ENCODE results near the gene SLC1A6. TPM values are rescaled to one million over a fixed set of nuclear protein-coding genes. Genes with fewer than 3 reads are reported as not detected.

Gene SLC1A6
- total RNA-seq, 6 donors from 2014 or later, result not detected

DNA sequence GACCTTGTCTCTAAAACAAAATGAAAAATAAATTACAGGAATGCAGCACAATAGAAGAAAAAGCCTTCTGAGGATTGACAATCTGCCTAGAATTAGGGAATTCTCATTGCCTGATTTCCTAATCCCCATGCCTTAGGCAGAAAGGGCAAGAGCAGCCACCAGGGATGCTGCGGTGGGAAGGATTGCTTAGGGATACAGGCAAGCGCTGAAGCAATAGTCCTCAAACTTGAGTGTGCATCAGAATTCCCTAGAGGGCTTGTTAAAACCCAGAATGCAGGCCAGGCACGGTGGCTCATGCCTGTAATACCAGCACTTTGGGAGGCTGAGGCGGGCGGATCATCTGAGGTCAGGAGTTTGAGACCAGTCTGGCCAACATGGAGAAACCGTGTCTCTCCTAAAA, 39.4 kb downstream of the SLC1A6 start:
- no peaks in the 10 kb centered on the region for H3K4me1 ChIP-seq
- H3K4me3 ChIP-seq, result no peak overlapping the region
- no peaks in the 10 kb centered on the region for H3K36me3 ChIP-seq
- TF ChIP-seq POLR2A (IDR thresholded peaks at IDR 0.05) (no peak), EP300 (IDR thresholded peaks at IDR 0.05) (no peak), POLR2AphosphoS5 (IDR thresholded peaks at IDR 0.05) (no peak)
- TF ChIP-seq, protein P1, sequence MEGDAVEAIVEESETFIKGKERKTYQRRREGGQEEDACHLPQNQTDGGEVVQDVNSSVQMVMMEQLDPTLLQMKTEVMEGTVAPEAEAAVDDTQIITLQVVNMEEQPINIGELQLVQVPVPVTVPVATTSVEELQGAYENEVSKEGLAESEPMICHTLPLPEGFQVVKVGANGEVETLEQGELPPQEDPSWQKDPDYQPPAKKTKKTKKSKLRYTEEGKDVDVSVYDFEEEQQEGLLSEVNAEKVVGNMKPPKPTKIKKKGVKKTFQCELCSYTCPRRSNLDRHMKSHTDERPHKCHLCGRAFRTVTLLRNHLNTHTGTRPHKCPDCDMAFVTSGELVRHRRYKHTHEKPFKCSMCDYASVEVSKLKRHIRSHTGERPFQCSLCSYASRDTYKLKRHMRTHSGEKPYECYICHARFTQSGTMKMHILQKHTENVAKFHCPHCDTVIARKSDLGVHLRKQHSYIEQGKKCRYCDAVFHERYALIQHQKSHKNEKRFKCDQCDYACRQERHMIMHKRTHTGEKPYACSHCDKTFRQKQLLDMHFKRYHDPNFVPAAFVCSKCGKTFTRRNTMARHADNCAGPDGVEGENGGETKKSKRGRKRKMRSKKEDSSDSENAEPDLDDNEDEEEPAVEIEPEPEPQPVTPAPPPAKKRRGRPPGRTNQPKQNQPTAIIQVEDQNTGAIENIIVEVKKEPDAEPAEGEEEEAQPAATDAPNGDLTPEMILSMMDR (IDR thresholded peaks at IDR 0.05), result no peak
- no peaks in the 10 kb centered on the region for H3K27me3 ChIP-seq
- no peaks in the 10 kb centered on the region for H3K9me3 ChIP-seq
- ATAC-seq (ENCODE audit: low FRiP score in 2 of 2) (no peak), DNase-seq (no peak)
- 84 to 86% methylated on average over 6 of the region's 6 CpGs for WGBS, 2 donors
- no peak overlapping the region for H3K27ac ChIP-seq

DNA sequence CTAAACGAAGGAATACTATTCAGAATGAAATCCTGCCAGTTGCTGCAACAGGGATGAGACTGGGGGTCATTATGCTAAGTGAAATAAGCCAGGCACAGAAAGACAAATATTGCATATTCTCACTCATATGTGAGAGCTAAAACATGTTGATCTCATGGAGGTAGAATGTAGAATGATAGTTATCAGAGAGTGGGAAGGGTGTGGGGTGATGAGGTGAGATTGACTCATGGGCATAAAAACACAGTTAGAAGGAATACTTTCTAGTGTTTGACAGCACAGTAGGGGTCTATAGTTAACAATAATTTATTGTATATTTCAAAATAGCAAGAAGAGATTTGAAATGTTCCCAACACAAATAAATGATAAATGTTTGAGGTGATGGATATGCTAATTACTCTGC, 46.2 kb downstream of the SLC1A6 start:
- Histone ChIP-seq H3K27ac (no peak overlapping the region), H3K27me3 (no peaks in the 10 kb centered on the region), H3K9me3 (no peaks in the 10 kb centered on the region), H3K4me1 (no peaks in the 10 kb centered on the region), H3K4me3 (no peak overlapping the region), H3K36me3 (no peaks in the 10 kb centered on the region)
- 67 to 70% methylated on average over 1 of the region's 1 CpG for WGBS, 2 donors
- ATAC-seq (ENCODE audit: low FRiP score in 2 of 2) (no peak), DNase-seq (no peak)
- TF ChIP-seq POLR2AphosphoS5 (IDR thresholded peaks at IDR 0.05) (no peak), POLR2A (IDR thresholded peaks at IDR 0.05) (no peak), EP300 (IDR thresholded peaks at IDR 0.05) (no peak)
- TF ChIP-seq, protein P1 (IDR thresholded peaks at IDR 0.05), result no peak

DNA sequence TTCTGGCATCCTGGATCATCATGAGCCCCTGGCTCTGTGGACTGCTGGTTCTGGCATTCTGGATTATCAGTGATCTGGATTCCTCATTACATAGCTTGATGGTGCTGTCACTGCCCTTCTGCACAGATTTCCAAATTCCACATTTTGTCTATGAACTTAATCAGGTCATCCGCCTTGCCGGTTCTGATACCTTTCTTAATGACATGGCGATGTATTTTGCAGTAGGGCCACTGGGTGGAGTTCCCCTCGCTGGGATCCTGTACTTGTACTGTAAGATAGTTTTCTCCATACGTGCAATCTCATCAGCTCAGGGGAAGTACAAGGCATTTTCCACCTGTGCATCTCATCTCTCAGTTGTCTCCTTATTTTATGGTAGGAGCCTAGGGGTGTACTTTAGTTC, 62.8 kb downstream of the SLC1A6 start:
- TF ChIP-seq POLR2AphosphoS5 (IDR thresholded peaks at IDR 0.05) (no peak), POLR2A (IDR thresholded peaks at IDR 0.05) (no peak), EP300 (IDR thresholded peaks at IDR 0.05) (no peak)
- TF ChIP-seq, protein P1 (IDR thresholded peaks at IDR 0.05), result no peak
- no peaks in the 10 kb centered on the region for H3K4me1 ChIP-seq
- WGBS, 2 donors, result 36 to 71% methylated on average over 5 of the region's 5 CpGs
- H3K36me3 ChIP-seq, result no peaks in the 10 kb centered on the region
- no peaks in the 10 kb centered on the region for H3K27me3 ChIP-seq
- ATAC-seq (ENCODE audit: low FRiP score in 2 of 2), result no peak
- H3K9me3 ChIP-seq, result peaks cover 0 to 5% (median 0%) of the 10 kb centered on the region in 4 donors
- no peak overlapping the region for H3K4me3 ChIP-seq
- no peak overlapping the region for H3K27ac ChIP-seq
- no peak for DNase-seq

DNA sequence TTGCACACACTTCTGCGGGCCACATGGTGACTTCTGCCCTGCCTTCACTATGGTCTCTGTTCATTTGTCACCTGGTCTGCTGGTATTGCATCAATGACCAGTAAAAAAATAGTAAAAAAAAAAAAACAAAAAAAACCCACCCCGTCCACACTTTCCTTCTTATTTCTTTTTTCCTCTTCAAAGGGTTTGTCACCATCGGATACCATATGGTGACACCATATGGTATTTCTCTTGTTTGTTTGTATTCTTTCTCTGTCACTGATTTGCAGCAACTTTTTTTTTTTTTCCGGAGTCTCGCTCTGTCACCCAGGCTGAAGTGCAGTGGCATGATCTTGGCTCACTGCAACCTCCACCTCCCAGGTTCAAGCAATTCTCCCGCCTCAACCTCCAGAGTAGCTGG, 64.5 kb downstream of the SLC1A6 start:
- H3K27ac ChIP-seq, result no peak overlapping the region
- peaks cover 0 to 5% (median 0%) of the 10 kb centered on the region in 4 donors for H3K9me3 ChIP-seq
- no peaks in the 10 kb centered on the region for H3K27me3 ChIP-seq
- DNase-seq (no peak), ATAC-seq (ENCODE audit: low FRiP score in 2 of 2) (no peak)
- TF ChIP-seq POLR2AphosphoS5 (IDR thresholded peaks at IDR 0.05) (no peak), POLR2A (IDR thresholded peaks at IDR 0.05) (no peak), EP300 (IDR thresholded peaks at IDR 0.05) (no peak)
- TF ChIP-seq, protein P1 (IDR thresholded peaks at IDR 0.05), result no peak
- H3K4me3 ChIP-seq, result no peak overlapping the region
- H3K4me1 ChIP-seq, result no peaks in the 10 kb centered on the region
- 59 to 65% methylated on average over 6 of the region's 6 CpGs for WGBS, 2 donors
- H3K36me3 ChIP-seq, result no peaks in the 10 kb centered on the region

DNA sequence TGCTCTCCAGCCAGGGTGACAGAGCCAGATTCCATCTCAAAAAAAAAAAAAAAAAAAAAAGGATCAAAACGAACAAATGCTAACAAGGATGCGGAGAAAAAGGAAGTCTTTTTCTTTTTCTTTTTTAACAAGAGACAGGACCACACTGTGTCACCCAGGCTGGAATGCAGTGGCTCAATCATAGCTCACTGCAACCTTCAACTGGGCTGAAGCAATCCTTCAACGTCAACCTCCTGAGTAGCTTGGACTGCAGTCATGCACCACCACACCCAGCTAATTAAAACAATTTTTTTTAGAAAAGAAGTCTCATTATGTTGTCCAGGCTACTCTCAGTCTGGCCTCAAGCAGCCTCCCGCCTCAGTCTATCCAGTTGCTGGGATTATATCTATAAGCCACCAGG, 73.0 kb downstream of the SLC1A6 start:
- no peak for ATAC-seq (ENCODE audit: low FRiP score in 2 of 2)
- 67 to 84% methylated on average over 4 of the region's 4 CpGs for WGBS, 2 donors

More for the DNA sequence above, 73.0 kb downstream of the SLC1A6 start:
- TF ChIP-seq POLR2A (IDR thresholded peaks at IDR 0.05) (no peak), EP300 (IDR thresholded peaks at IDR 0.05) (no peak), POLR2AphosphoS5 (IDR thresholded peaks at IDR 0.05) (no peak)
- TF ChIP-seq, protein P1 (IDR thresholded peaks at IDR 0.05), result no peak
- no peaks in the 10 kb centered on the region for H3K9me3 ChIP-seq
- H3K4me3 ChIP-seq, result no peak overlapping the region
- H3K27me3 ChIP-seq, result no peaks in the 10 kb centered on the region
- H3K36me3 ChIP-seq, result no peaks in the 10 kb centered on the region
- DNase-seq, result no peak
- no peaks in the 10 kb centered on the region for H3K4me1 ChIP-seq
- no peak overlapping the region for H3K27ac ChIP-seq

All from upper lobe of left lung (tissue), 6 donors.